Lower leg skin (tissue), 3 donors: ENCODE data around the gene C1orf116.

Experiments
- CTCF ChIP-seq, 3 donors: fragments of 450-650 bp; IDR thresholded peaks; one replicate each; pipeline ENCODE4 v1.5.1; 2016; ENCODE audit warnings: antibody characterized with exemption in 3 of 3, mild to moderate bottlenecking in 3 of 3, moderate library complexity in 2 of 3
- POLR2A ChIP-seq, 2 donors: fragments of 450-650 bp; IDR thresholded peaks; one replicate each; pipeline ENCODE4 v1.6.1; 2016 to 2017; ENCODE audit warnings: antibody characterized with exemption in 2 of 2, mild to moderate bottlenecking in 1 of 2, moderate library complexity in 1 of 2

DNA sequence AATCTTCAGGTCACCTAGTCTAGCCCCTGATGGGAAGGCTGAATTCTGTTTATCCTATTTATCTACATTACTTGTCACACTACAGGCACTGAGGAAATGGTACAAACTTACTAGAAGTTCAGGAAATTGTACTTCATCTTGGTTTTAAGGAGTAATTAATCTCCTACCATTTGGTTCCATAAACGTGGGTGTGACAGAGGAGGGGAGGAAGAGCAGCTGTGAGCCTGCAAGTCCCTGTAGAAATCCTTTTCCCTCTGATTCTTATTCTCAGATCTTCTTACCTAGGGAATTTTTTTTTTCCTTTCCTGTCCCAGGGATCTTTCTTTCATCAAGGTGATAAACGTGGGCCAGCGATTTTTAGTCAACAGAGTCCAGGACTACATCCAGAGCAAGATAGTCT is 34.6 kb upstream of the C1orf116 start:
- no peak for TF ChIP-seq CTCF (IDR thresholded peaks at IDR 0.05)
- no peak for TF ChIP-seq POLR2A (IDR thresholded peaks at IDR 0.05)
